Esophagus muscularis mucosa (tissue), 4 donors: Measurements from ENCODE around the gene SEPTIN10. TPM values are rescaled to one million over a fixed set of nuclear protein-coding genes. Genes with fewer than 3 reads are reported as not detected.

ENCODE experiments used
- DNase-seq: peaks from one replicate; pipeline ENCODE4 v3.0.0-alpha.2; 2017; ENCODE audit errors: extremely low spot score
- H3K27ac ChIP-seq, 4 donors: fragments of 200-600 bp; sonication (generic); replicated peaks in 1 of 4; 1 replicate in 3 of 4; 2 replicates in 1 of 4; pipeline ENCODE4 v1.5.1; 2016 to 2019; ENCODE audit warnings: mild to moderate bottlenecking in 1 of 4
- H3K27me3 ChIP-seq, 4 donors: fragments of 200-600 bp; sonication (generic); one replicate each; pipeline versions ENCODE4 v1.5.1 to v1.6.0; 2016 to 2019
- H3K36me3 ChIP-seq, 4 donors: fragments of 200-600 bp; sonication (generic); one replicate each; pipeline ENCODE4 v1.5.1; 2016 to 2019
- H3K4me1 ChIP-seq, 4 donors: fragments of 200-600 bp; sonication (generic); one replicate each; pipeline ENCODE4 v1.5.1; 2016 to 2019
- H3K4me3 ChIP-seq, 4 donors: fragments of 200-600 bp; sonication (generic); 1 replicate in 2 of 4; 2 replicates in 2 of 4; pipeline ENCODE4 v1.5.1; 2016 to 2019; ENCODE audit warnings: mild to moderate bottlenecking in 4 of 4, moderate library complexity in 1 of 4
- H3K9me3 ChIP-seq, 4 donors: fragments of 200-600 bp; sonication (generic); 1 replicate in 3 of 4; 2 replicates in 1 of 4; pipeline ENCODE4 v1.5.1; 2016 to 2019
- EP300 ChIP-seq: sonication (generic); formaldehyde crosslinking; IDR thresholded peaks from one replicate; pipeline ENCODE4 v1.6.1; 2017; ENCODE audit warnings: antibody characterized with exemption
- POLR2A ChIP-seq: fragments of 450-650 bp; IDR thresholded peaks from one replicate; pipeline ENCODE4 v1.6.1; 2017; ENCODE audit warnings: antibody characterized with exemption, moderate library complexity, mild to moderate bottlenecking, low read depth
- POLR2AphosphoS5 ChIP-seq, 2 donors: sonication (generic); formaldehyde crosslinking; IDR thresholded peaks; one replicate each; pipeline ENCODE4 v1.6.1; 2017; ENCODE audit warnings: antibody characterized with exemption in 2 of 2
- WGBS: methylation state at CpG from one replicate; pipeline ENCODE4 v1.1.5; 2018; 5-methylcytosine and 5-hydroxymethylcytosine counted together
- intact Hi-C: fragments of 100-400 bp; cut with DNase I; formaldehyde crosslinking; loops from one replicate; pipeline ENCODE4 v1.15.1; 2023
- total RNA-seq, 4 donors: library from RNA; depleted of rRNA; stranded (reverse); fragments of >200 nt; gene quantifications; one replicate each; pipeline versions ENCODE4 v1.1.0 to v1.2.1, GENCODE V29; 2016
- TF ChIP-seq, protein P1 (sequence below), 3 experiments: fragments of 200-600 bp in 2 of 3; fragments of 450-650 bp in 1 of 3; sonication (generic) in 2 of 3; IDR thresholded peaks; one replicate each; pipeline ENCODE4 v1.5.1; 2017 to 2019; ENCODE audit warnings: antibody characterized with exemption in 3 of 3, mild to moderate bottlenecking in 2 of 3, moderate library complexity in 1 of 3

SEPTIN10 gene
- total RNA-seq, 4 donors from 2014 or later: 133 to 203 (median 159) TPM

DNA sequence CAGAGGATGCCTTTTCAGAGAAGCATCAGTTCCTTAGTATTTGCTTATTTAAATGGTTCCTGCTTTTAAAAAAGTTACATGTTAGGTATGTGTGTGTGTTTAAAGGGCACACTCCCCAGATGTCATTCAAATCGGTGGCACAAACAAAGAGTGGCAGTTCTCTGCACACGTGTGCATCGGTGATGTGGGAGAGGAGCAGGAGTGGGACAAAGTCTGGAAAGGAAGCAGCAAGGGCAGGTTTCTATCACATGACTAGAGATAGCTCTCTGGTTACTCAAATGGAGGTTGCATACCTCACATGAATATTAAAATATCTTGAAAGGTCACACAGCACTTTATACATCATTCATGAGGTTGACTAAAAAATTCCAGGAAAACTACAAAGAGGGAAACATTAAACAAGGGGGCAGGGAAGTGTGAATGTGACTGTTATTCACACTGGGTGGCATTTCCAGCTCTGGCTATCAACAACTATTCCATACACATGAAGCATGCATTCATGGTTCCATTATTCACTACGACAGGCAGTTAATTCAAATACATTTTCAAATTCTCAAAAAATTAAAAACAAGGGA is 64.7 kb downstream of the SEPTIN10 start:
- 79% methylated on average over 4 of the region's 4 CpGs for WGBS
- H3K9me3 ChIP-seq: no peaks in the 10 kb centered on the region
- peaks cover 0 to 43% (median 23%) of the 10 kb centered on the region in 4 donors for H3K36me3 ChIP-seq
- peaks cover 0 to 15% (median 13%) of the 10 kb centered on the region in 4 donors for H3K4me1 ChIP-seq
- no peak for TF ChIP-seq EP300
- TF ChIP-seq, protein P1, sequence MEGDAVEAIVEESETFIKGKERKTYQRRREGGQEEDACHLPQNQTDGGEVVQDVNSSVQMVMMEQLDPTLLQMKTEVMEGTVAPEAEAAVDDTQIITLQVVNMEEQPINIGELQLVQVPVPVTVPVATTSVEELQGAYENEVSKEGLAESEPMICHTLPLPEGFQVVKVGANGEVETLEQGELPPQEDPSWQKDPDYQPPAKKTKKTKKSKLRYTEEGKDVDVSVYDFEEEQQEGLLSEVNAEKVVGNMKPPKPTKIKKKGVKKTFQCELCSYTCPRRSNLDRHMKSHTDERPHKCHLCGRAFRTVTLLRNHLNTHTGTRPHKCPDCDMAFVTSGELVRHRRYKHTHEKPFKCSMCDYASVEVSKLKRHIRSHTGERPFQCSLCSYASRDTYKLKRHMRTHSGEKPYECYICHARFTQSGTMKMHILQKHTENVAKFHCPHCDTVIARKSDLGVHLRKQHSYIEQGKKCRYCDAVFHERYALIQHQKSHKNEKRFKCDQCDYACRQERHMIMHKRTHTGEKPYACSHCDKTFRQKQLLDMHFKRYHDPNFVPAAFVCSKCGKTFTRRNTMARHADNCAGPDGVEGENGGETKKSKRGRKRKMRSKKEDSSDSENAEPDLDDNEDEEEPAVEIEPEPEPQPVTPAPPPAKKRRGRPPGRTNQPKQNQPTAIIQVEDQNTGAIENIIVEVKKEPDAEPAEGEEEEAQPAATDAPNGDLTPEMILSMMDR (IDR thresholded peaks at IDR 0.05): no peak
- no peak for TF ChIP-seq POLR2AphosphoS5 (IDR thresholded peaks at IDR 0.05)
- no peak for TF ChIP-seq POLR2A
- intact Hi-C loops: loop anchor here (5.0 kb wide), 1 partner anchor 188 kb away; no protein-coding TSS in a partner anchor
- no peaks in the 10 kb centered on the region for H3K27me3 ChIP-seq
- no peak for DNase-seq
- no peak overlapping the region for H3K4me3 ChIP-seq
- H3K27ac ChIP-seq: no peak overlapping the region

DNA sequence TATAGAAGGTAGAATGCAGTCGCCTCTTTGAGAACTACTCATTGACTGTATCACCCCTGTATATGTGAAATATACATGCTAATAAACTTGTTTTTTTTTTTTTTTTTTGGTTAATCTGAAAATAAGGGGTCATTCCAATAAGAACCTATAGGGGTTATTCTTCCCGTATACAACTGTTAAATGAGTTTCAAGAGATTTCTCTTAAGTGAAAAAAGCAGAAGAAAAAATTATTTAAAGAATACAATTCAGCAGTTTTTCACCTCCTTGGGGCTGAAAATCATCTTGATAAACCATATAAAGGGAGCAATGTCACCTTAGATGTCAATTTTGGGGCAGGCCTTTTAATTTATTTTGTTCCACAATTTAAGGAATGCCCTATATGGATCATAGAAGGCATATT is 66.5 kb downstream of the SEPTIN10 start:
- peaks cover 0 to 27% (median 15%) of the 10 kb centered on the region in 4 donors for H3K36me3 ChIP-seq
- intact Hi-C loops: loop anchor here (2.0 to 5.0 kb wide), 2 partner anchors 172 to 190 kb away; no protein-coding TSS in a partner anchor
- TF ChIP-seq EP300 (no peak), POLR2A (no peak), POLR2AphosphoS5 (IDR thresholded peaks at IDR 0.05) (no peak)
- TF ChIP-seq, protein P1 (IDR thresholded peaks at IDR 0.05): no peak
- no peak overlapping the region for H3K27ac ChIP-seq
- no peaks in the 10 kb centered on the region for H3K9me3 ChIP-seq
- 88% methylated on average over 2 of the region's 2 CpGs for WGBS
- peaks cover 0 to 18% (median 14%) of the 10 kb centered on the region in 4 donors for H3K4me1 ChIP-seq
- H3K4me3 ChIP-seq: no peak overlapping the region
- DNase-seq: no peak
- no peaks in the 10 kb centered on the region for H3K27me3 ChIP-seq

DNA sequence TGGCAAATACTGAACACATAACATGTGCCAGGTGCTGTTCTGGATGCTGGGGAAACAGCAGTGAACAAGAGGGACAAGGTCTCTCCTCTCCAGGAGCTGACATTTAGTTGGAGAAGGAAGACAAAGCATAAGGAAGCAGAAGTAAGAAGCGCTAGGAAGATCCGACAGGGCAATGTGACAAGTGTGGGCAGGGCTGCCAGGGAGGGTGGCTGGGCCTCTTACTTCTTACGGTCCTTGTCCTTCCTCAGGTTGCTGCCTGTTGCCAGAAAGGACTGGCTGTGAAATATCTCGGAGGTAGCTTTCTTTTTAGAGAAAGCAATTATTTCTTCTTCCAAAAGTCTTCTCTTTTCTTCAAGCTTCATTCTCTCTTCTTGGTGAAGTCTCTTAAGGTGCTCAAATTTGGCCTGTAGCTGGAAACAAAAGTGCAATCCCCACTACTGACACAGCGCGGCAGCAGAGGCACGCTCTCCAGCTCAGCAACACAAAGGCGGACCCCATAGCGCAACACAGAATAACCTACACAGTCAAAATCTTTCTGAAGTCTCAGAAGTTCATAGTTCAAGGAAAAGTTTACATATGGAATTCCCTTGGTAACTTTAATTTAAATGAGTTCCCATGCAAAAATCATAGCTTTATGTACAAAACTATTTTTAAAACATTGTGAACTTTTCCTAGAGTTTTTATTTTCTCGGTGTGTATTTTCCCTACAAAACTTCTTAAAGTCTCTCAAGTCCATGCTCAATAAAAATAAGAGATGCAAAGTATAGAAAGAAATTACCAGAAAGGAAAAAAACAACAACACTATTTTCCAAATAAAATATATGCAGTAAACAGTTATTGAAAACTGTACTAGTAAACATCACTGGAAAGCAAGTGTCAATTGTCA is 67.7 kb downstream of the SEPTIN10 start:
- no peaks in the 10 kb centered on the region for H3K27me3 ChIP-seq
- intact Hi-C loops: loop anchor here (2.0 to 5.0 kb wide), 2 partner anchors 173 to 191 kb away; no protein-coding TSS in a partner anchor
- H3K27ac ChIP-seq: peak overlapping the region in 1 of 4 donors; percentile 23
- 26% methylated on average over 10 of the region's 10 CpGs for WGBS
- no peak for DNase-seq
- peaks cover 0 to 24% (median 18%) of the 10 kb centered on the region in 4 donors for H3K4me1 ChIP-seq
- H3K9me3 ChIP-seq: no peaks in the 10 kb centered on the region
- H3K36me3 ChIP-seq: peaks cover 0 to 18% (median 8%) of the 10 kb centered on the region in 4 donors
- TF ChIP-seq POLR2A (no peak), EP300 (no peak), POLR2AphosphoS5 (IDR thresholded peaks at IDR 0.05) (no peak)
- TF ChIP-seq, protein P1 (IDR thresholded peaks at IDR 0.05): peak; percentile 91 to 97 (median 92)
- H3K4me3 ChIP-seq: no peak overlapping the region

DNA sequence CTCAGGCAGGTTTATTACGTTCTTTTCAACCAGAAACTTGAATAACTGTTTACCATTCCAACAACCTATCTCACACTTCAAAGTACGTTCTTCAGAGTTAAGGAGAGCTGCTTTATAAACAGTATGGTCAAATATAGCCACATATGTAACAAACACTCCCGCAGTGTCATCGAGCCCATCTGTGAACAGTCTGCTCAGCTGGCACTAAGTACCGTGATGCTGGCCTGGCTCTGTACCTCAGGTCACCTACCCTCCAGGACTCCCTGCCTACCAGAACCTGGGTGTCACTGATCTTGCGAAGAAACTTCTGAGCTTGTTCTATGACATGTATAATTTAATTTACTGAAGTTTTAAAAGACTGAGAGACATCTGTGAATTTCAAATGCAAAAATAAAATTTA is 71.4 kb downstream of the SEPTIN10 start:
- 58% methylated on average over 6 of the region's 6 CpGs for WGBS
- H3K4me1 ChIP-seq: peaks cover 0 to 24% (median 18%) of the 10 kb centered on the region in 4 donors
- DNase-seq: no peak
- peak overlapping the region in 3 of 4 donors; percentile 12 to 38 (median 15) for H3K27ac ChIP-seq
- intact Hi-C loops: no loop called here
- H3K27me3 ChIP-seq: no peaks in the 10 kb centered on the region
- TF ChIP-seq EP300 (no peak), POLR2AphosphoS5 (IDR thresholded peaks at IDR 0.05) (no peak), POLR2A (no peak)
- TF ChIP-seq, protein P1 (IDR thresholded peaks at IDR 0.05): no peak
- no peaks in the 10 kb centered on the region for H3K9me3 ChIP-seq
- peaks cover 0 to 18% (median 6%) of the 10 kb centered on the region in 4 donors for H3K36me3 ChIP-seq
- H3K4me3 ChIP-seq: no peak overlapping the region
